ENCODE measurements around the gene MEI1.
"Not testable (repeated sequence)": the region's sequence is repeated elsewhere in the genome, so short reads cannot be mapped to it uniquely, and the experiment has no call there.

MEI1 gene

DNA sequence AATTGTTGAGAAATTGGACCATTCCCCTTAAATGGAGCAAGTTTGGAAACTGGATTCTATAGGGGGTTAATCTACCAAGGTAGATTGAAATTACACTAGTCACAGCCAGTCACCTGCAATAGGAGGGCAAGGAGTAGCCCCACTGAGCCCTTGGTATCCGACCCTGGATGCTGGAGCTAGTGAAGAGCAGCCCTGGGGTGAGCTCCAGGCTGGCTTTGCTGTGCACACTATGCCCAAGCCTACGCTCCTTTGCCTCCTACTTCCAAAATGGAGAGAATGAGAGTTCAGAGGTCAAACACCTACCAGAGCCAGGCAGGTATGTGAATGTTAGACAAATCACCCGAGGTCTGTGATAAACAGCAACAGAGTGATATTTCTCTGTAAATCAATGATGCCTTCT lies 34.4 kb upstream of the MEI1 start:
- H4K20me1 ChIP-seq (ENCODE audit: insufficient read depth, low read length): no peaks in the 10 kb centered on the region
- no peak overlapping the region for H3K27ac ChIP-seq (ENCODE audit: low read length)
- H2AFZ ChIP-seq (ENCODE audit: low read length): no peak overlapping the region
- H3K36me3 ChIP-seq (replicated peaks; ENCODE audit: insufficient read depth, low read length): no peaks in the 10 kb centered on the region; the same call in none of the 2 replicates
- H3K9me3 ChIP-seq (replicated peaks; ENCODE audit: insufficient read depth, low read length): no peaks in the 10 kb centered on the region
- peaks cover 40% of the 10 kb centered on the region for H3F3A ChIP-seq (ENCODE audit: insufficient read depth, low read length)
- no peak overlapping the region for H3K9ac ChIP-seq (ENCODE audit: low read length)
- H3K79me2 ChIP-seq (ENCODE audit: low read length): peaks cover 7% of the 10 kb centered on the region
- TF ChIP-seq EZH2phosphoT487 (IDR thresholded peaks at IDR 0.05; ENCODE audit: low read length) (no peak), EZH2 (optimal IDR thresholded peaks at IDR 0.05; ENCODE audit: low read depth, low read length) (no peak)
- TF ChIP-seq, protein P1, sequence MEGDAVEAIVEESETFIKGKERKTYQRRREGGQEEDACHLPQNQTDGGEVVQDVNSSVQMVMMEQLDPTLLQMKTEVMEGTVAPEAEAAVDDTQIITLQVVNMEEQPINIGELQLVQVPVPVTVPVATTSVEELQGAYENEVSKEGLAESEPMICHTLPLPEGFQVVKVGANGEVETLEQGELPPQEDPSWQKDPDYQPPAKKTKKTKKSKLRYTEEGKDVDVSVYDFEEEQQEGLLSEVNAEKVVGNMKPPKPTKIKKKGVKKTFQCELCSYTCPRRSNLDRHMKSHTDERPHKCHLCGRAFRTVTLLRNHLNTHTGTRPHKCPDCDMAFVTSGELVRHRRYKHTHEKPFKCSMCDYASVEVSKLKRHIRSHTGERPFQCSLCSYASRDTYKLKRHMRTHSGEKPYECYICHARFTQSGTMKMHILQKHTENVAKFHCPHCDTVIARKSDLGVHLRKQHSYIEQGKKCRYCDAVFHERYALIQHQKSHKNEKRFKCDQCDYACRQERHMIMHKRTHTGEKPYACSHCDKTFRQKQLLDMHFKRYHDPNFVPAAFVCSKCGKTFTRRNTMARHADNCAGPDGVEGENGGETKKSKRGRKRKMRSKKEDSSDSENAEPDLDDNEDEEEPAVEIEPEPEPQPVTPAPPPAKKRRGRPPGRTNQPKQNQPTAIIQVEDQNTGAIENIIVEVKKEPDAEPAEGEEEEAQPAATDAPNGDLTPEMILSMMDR (IDR thresholded peaks at IDR 0.05; ENCODE audit: low read length): no peak
- H3K9me2 ChIP-seq (replicated peaks; ENCODE audit: insufficient read depth, low read length): no peaks in the 10 kb centered on the region
- no peaks in the 10 kb centered on the region for H3K27me3 ChIP-seq (replicated peaks; ENCODE audit: insufficient read depth, low read length)
- no peak overlapping the region for H3K4me2 ChIP-seq (ENCODE audit: low read depth, low read length)
- H3K4me3 ChIP-seq (ENCODE audit: low read length): no peak overlapping the region
- peaks cover 4% of the 10 kb centered on the region; the same call in 1 of the 2 replicates for H3K4me1 ChIP-seq (ENCODE audit: low read length)
- DNase-seq: no peak

DNA sequence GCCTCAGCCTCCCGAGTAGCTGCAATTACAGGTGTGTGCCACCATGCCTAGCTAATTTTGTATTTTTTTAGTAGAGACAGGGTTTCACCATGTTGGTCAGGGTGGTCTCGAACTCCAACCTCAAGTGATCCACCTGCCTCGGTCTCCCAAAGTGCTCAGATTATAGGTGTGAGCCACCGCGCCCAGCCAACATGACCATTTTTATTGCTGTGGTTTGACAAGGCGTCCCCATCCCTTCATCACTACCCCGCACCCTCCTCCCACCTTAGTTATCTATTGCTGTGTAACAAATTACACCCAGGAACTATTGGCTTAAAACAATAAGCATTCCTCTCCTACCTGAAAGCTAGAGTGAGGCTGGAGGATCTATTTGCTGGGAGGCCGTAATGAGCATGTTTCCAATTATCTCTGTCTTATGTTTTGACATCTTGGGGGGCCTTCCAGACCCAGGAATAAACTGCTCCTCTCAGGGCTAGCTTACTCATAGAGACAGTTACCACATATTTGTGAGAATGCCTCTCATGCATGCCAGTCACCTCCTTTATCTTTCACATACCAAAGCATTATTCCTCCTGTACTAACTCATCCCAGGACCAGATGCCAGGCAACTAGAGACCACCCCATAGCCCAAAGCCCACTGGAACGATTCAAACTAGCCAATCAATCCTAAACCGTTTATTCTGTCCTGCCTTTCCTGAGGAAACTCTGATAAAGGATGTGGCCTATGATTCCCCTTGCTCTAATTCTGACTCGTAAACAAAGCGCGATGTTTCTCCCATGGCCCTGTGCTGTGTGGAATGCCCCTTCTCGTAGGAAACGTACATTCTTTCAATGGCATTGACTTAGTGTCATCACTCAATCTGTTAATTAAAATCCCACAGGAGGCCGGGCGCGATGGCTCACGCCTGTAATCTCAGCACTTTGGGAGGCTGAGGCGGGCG lies 30.1 kb upstream of the MEI1 start:
- no peaks in the 10 kb centered on the region for H3K9me2 ChIP-seq (replicated peaks; ENCODE audit: insufficient read depth, low read length)
- no peaks in the 10 kb centered on the region for H4K20me1 ChIP-seq (ENCODE audit: insufficient read depth, low read length)
- H3F3A ChIP-seq (ENCODE audit: insufficient read depth, low read length): peaks cover 27% of the 10 kb centered on the region
- no peaks in the 10 kb centered on the region for H3K27me3 ChIP-seq (replicated peaks; ENCODE audit: insufficient read depth, low read length)
- H3K27ac ChIP-seq (ENCODE audit: low read length): no peak overlapping the region
- no peak overlapping the region for H3K4me3 ChIP-seq (ENCODE audit: low read length)
- DNase-seq: no peak
- H3K36me3 ChIP-seq (replicated peaks; ENCODE audit: insufficient read depth, low read length): no peaks in the 10 kb centered on the region; the same call in 1 of the 2 replicates
- H3K4me1 ChIP-seq (ENCODE audit: low read length): peaks cover 4% of the 10 kb centered on the region; the same call in 1 of the 2 replicates
- H3K9ac ChIP-seq (ENCODE audit: low read length): no peak overlapping the region
- H3K4me2 ChIP-seq (ENCODE audit: low read depth, low read length): no peak overlapping the region
- no peaks in the 10 kb centered on the region for H3K9me3 ChIP-seq (replicated peaks; ENCODE audit: insufficient read depth, low read length)
- peaks cover 34% of the 10 kb centered on the region for H3K79me2 ChIP-seq (ENCODE audit: low read length)
- H2AFZ ChIP-seq (ENCODE audit: low read length): no peak overlapping the region
- TF ChIP-seq, protein P1 (IDR thresholded peaks at IDR 0.05; ENCODE audit: low read length): no peak
- TF ChIP-seq EZH2 (optimal IDR thresholded peaks at IDR 0.05; ENCODE audit: low read depth, low read length): no peak
- TF ChIP-seq EZH2phosphoT487 (IDR thresholded peaks at IDR 0.05; ENCODE audit: low read length): no peak

DNA sequence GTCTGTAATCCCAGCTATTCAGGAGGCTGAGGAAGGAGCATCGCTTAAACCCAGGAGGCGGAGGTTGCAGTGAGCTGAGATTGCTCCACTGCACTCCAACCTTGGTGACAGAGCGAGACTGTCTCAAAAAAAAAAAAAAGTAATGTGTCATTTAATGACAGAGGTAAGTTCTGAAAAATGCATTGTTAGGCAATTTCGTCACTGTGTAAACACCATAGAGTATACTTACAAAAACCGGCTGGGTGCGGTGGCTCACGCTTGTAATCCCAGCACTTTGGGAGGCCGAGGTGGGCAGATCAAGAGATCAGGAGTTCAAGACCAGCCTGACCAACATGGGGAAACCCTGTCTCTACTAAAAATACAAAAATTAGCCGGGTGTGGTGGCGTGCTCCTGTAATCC lies 27.2 kb upstream of the MEI1 start:
- not testable (repeated sequence) for H4K20me1 ChIP-seq (ENCODE audit: insufficient read depth, low read length); H3K27me3 ChIP-seq (replicated peaks; ENCODE audit: insufficient read depth, low read length); DNase-seq; H3K27ac ChIP-seq (ENCODE audit: low read length); H3K9ac ChIP-seq (ENCODE audit: low read length); H3K36me3 ChIP-seq (replicated peaks; ENCODE audit: insufficient read depth, low read length); H3K4me3 ChIP-seq (ENCODE audit: low read length); H2AFZ ChIP-seq (ENCODE audit: low read length); H3K4me1 ChIP-seq (ENCODE audit: low read length); H3K9me2 ChIP-seq (replicated peaks; ENCODE audit: insufficient read depth, low read length); H3K4me2 ChIP-seq (ENCODE audit: low read depth, low read length); H3K9me3 ChIP-seq (replicated peaks; ENCODE audit: insufficient read depth, low read length)
- Histone ChIP-seq H3K79me2 (ENCODE audit: low read length) (peaks cover 53% of the 10 kb centered on the region), H3F3A (ENCODE audit: insufficient read depth, low read length) (peaks cover 13% of the 10 kb centered on the region)
